ENCODE measurements around the gene POLR1B. TPM values are rescaled to one million over a fixed set of nuclear protein-coding genes. Genes with fewer than 3 reads are reported as not detected.

The POLR1B gene, protein sequence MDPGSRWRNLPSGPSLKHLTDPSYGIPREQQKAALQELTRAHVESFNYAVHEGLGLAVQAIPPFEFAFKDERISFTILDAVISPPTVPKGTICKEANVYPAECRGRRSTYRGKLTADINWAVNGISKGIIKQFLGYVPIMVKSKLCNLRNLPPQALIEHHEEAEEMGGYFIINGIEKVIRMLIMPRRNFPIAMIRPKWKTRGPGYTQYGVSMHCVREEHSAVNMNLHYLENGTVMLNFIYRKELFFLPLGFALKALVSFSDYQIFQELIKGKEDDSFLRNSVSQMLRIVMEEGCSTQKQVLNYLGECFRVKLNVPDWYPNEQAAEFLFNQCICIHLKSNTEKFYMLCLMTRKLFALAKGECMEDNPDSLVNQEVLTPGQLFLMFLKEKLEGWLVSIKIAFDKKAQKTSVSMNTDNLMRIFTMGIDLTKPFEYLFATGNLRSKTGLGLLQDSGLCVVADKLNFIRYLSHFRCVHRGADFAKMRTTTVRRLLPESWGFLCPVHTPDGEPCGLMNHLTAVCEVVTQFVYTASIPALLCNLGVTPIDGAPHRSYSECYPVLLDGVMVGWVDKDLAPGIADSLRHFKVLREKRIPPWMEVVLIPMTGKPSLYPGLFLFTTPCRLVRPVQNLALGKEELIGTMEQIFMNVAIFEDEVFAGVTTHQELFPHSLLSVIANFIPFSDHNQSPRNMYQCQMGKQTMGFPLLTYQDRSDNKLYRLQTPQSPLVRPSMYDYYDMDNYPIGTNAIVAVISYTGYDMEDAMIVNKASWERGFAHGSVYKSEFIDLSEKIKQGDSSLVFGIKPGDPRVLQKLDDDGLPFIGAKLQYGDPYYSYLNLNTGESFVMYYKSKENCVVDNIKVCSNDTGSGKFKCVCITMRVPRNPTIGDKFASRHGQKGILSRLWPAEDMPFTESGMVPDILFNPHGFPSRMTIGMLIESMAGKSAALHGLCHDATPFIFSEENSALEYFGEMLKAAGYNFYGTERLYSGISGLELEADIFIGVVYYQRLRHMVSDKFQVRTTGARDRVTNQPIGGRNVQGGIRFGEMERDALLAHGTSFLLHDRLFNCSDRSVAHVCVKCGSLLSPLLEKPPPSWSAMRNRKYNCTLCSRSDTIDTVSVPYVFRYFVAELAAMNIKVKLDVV
- 9.7 and 11.5 TPM in 2 replicates for total RNA-seq

DNA sequence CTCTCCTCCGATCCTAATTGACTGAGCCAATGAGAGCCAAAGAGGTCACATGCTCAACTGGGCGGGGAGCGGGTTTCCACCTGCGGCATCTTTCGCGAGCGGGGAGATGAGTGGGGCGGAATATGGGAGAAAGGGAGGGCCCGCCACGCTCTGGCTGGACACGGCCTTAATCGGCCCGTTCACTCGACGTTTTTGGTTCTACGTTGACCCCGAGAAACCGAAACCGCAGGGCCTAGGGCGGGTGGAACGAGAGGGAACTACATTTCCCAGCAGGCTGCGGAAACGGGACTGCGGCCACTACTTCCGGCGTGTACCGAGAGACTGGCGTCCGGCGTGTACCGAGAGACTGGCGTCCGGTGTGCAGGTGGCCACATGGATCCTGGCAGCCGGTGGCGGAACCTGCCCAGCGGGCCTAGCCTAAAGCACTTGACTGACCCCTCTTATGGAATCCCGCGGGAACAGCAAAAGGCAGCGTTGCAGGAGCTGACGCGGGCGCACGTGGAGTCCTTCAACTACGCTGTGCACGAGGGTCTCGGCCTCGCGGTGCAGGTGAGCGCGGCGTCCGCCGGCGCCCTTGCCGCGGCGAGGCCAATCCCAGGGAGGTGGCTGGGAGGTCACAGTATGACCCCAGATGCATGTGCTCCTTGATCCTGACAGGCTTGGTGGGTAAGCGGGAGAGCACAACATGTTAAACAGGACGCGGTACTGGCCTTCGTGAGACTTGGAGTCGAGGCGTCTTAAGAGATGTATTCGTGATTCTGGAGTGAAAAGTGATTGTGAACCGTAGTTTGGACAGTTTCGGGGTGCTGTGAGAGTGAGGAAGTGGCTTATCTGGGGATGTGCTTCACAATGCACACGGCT lies at the start of gene POLR1B:
TSS of gene POLR1B (plus strand) at position 343 of the 861 bp plus-strand sequence. CDS start at position 373, 30 bp downstream.

GRCh38 chr2:112584134-112584890 lies 42.0 kb downstream of the POLR1B start, which contains the start of gene CHCHD5:
Gene CHCHD5, plus strand, starts transcription at chr2:112584609. Its CDS starts 39 bp downstream, at chr2:112584648.

Other genes with a start within 250 kb of the POLR1B start
- 9.2 and 11.1 TPM in 2 replicates for gene RGPD8, start 108.8 kb upstream of the POLR1B start, total RNA-seq
- gene TTL, start 60.3 kb upstream of the POLR1B start, total RNA-seq, result 14.4 and 25.2 TPM in 2 replicates
- 12.0 and 14.2 TPM in 2 replicates for gene CHCHD5, start 42.1 kb downstream of the POLR1B start, total RNA-seq
- 28.2 and 42.7 TPM in 2 replicates for gene SLC20A1, start 103.5 kb downstream of the POLR1B start, total RNA-seq
- gene NT5DC4, start 178.6 kb downstream of the POLR1B start, total RNA-seq, result not detected in 2 replicates
- 0.74 and 0.85 TPM in 2 replicates for gene CKAP2L, start 222.1 kb downstream of the POLR1B start, total RNA-seq
- gene IL1A, start 242.0 kb downstream of the POLR1B start, total RNA-seq, result 2.3 and 7.5 TPM in 2 replicates